CD4-positive, CD25-positive, alpha-beta regulatory T cell (primary cell): ENCODE data around the gene GJC2. TPM values are rescaled to one million over a fixed set of nuclear protein-coding genes. Genes with fewer than 3 reads are reported as not detected.
"Not testable (repeated sequence)": the region's sequence is repeated elsewhere in the genome, so short reads cannot be mapped to it uniquely, and the experiment has no call there.

Experiments
- ATAC-seq, 2 donors: fragments of 150-1000 bp; cut with Tn5 transposase; one replicate each; pipeline ENCODE4 v1.10.0; 2021; ENCODE audit warnings: low read depth in 2 of 2, moderate number of reproducible peaks in 2 of 2, moderate library complexity in 1 of 2
- DNase-seq, 3 donors: peaks; one replicate each; pipeline versions ENCODE4 v3.0.0 to v3.0.0-alpha.2; 2012 to 2022; ENCODE audit warnings: mixed read lengths in 1 of 3
- H3K27ac ChIP-seq: one replicate; pipeline ENCODE4 v1.7.0; 2013; ENCODE audit warnings: mild to moderate bottlenecking, low read length; ENCODE audit not compliant: insufficient read depth, poor library complexity, severe bottlenecking
- H3K27me3 ChIP-seq: one replicate; pipeline ENCODE4 v1.7.0; 2013; ENCODE audit warnings: low read length; ENCODE audit not compliant: control insufficient read depth, insufficient read depth
- H3K36me3 ChIP-seq: one replicate; pipeline ENCODE4 v1.7.0; 2013; ENCODE audit warnings: mild to moderate bottlenecking, low read length, moderate library complexity; ENCODE audit not compliant: control insufficient read depth, insufficient read depth
- H3K4me1 ChIP-seq: 2 replicates; pipeline ENCODE4 v1.7.0; 2013; ENCODE audit warnings: mild to moderate bottlenecking, low read length; ENCODE audit not compliant: insufficient read depth, control insufficient read depth, poor library complexity, severe bottlenecking
- H3K4me3 ChIP-seq: one replicate; pipeline ENCODE4 v1.7.0; 2013; ENCODE audit warnings: low read depth, mild to moderate bottlenecking, low read length, moderate library complexity
- H3K9me3 ChIP-seq, 2 experiments: 1 replicate in 1 of 2; 2 replicates in 1 of 2; pipeline ENCODE4 v1.7.0; 2013; ENCODE audit warnings: low read length in 2 of 2, mild to moderate bottlenecking in 1 of 2, moderate library complexity in 1 of 2; ENCODE audit not compliant: control insufficient read depth in 2 of 2
- H3K27ac Mint-ChIP-seq, 3 donors: one replicate each; pipeline ENCODE4 v1.8.0; 2020 to 2022; ENCODE audit warnings: mild to moderate bottlenecking in 3 of 3, mixed read lengths in 3 of 3, moderate library complexity in 2 of 3
- H3K27me3 Mint-ChIP-seq: one replicate; pipeline ENCODE4 v1.8.0; 2022; ENCODE audit warnings: mild to moderate bottlenecking, mixed read lengths
- H3K36me3 Mint-ChIP-seq: one replicate; pipeline ENCODE4 v1.8.0; 2020; ENCODE audit warnings: mixed read lengths
- H3K4me1 Mint-ChIP-seq, 4 donors: one replicate each; pipeline ENCODE4 v1.8.0; 2020 to 2022; ENCODE audit warnings: mixed read lengths in 4 of 4, mild to moderate bottlenecking in 1 of 4
- H3K4me3 Mint-ChIP-seq, 4 donors: one replicate each; pipeline ENCODE4 v1.8.0; 2020 to 2022; ENCODE audit warnings: mild to moderate bottlenecking in 4 of 4, mixed read lengths in 4 of 4, moderate library complexity in 3 of 4
- H3K9me3 Mint-ChIP-seq, 7 donors: one replicate each; pipeline ENCODE4 v1.8.0; 2020 to 2022; ENCODE audit warnings: mixed read lengths in 7 of 7, mild to moderate bottlenecking in 3 of 7, moderate library complexity in 2 of 7
- polyA plus RNA-seq, 4 donors: library from polyadenylated mRNA; unstranded; fragments of 300-500 nt; fragmentation: Illumina TruSeq; gene quantifications; one replicate each; pipeline ENCODE4 v1.2.3, GENCODE V29; 2021
- total RNA-seq: library from RNA; stranded (reverse); gene quantifications from one replicate; pipeline ENCODE4 v1.2.3, GENCODE V29; 2022

Gene GJC2
- total and polyA plus RNA-seq, 5 donors from 2014 or later: 2.8 TPM; not detected in 4

- no peak for ATAC-seq
- Histone ChIP-seq H3K27me3 (no peaks in the 10 kb centered on the region), H3K36me3 (peaks cover 14% of the 10 kb centered on the region), H3K4me3 (peak overlapping the region; percentile 54), H3K4me1 (peaks cover 20% of the 10 kb centered on the region), H3K27ac (peak overlapping the region; percentile 84), H3K9me3 (no peaks in the 10 kb centered on the region)
- peaks cover 0 to 36% (median 13%) of the 10 kb centered on the region in 4 donors for H3K4me1 Mint-ChIP-seq
- peak overlapping the region; percentile 92 to 94 (median 92) for H3K4me3 Mint-ChIP-seq
- no peak for DNase-seq
- H3K27ac Mint-ChIP-seq: peak overlapping the region; percentile 92 to 97 (median 93)
- peaks cover 8% of the 10 kb centered on the region for H3K36me3 Mint-ChIP-seq
- H3K27me3 Mint-ChIP-seq: no peaks in the 10 kb centered on the region
- H3K9me3 Mint-ChIP-seq: peaks cover 0 to 1% (median 0%) of the 10 kb centered on the region in 7 donors
Observed at GRCh38 chr1:228109962-228110488, 39.7 kb upstream of the GJC2 start.

GRCh38 chr1:228110556-228110955 lies 39.2 kb upstream of the GJC2 start:
- Histone ChIP-seq H3K36me3 (peaks cover 14% of the 10 kb centered on the region), H3K4me1 (peaks cover 20% of the 10 kb centered on the region), H3K4me3 (peak overlapping the region; percentile 54), H3K27me3 (no peaks in the 10 kb centered on the region), H3K9me3 (no peaks in the 10 kb centered on the region), H3K27ac (no peak overlapping the region)
- Mint-ChIP-seq H3K4me1 (peaks cover 0 to 36% (median 13%) of the 10 kb centered on the region in 4 donors), H3K36me3 (peaks cover 8% of the 10 kb centered on the region), H3K27me3 (no peaks in the 10 kb centered on the region), H3K4me3 (peak overlapping the region; percentile 65 to 93 (median 92)), H3K27ac (no peak overlapping the region), H3K9me3 (peaks cover 0 to 1% (median 0%) of the 10 kb centered on the region in 7 donors)
- no peak for DNase-seq
- no peak for ATAC-seq

- not testable (repeated sequence) for DNase-seq, H3K27me3 Mint-ChIP-seq, H3K36me3 Mint-ChIP-seq, H3K27ac ChIP-seq, H3K4me3 ChIP-seq, H3K27ac Mint-ChIP-seq, ATAC-seq, H3K9me3 Mint-ChIP-seq, H3K27me3 ChIP-seq, H3K9me3 ChIP-seq, H3K36me3 ChIP-seq
- H3K4me1 Mint-ChIP-seq: peaks cover 0 to 36% (median 13%) of the 10 kb centered on the region in 4 donors
- H3K4me1 ChIP-seq: peaks cover 20% of the 10 kb centered on the region
- peak overlapping the region in 2 of 4 donors; percentile 65 to 93 for H3K4me3 Mint-ChIP-seq
Observed at GRCh38 chr1:228111315-228111714, 38.4 kb upstream of the GJC2 start.

- ATAC-seq: no peak
- H3K4me1 ChIP-seq: peaks cover 20% of the 10 kb centered on the region
- H3K36me3 ChIP-seq: peaks cover 3% of the 10 kb centered on the region
Observed at GRCh38 chr1:228112167-228112566, 37.6 kb upstream of the GJC2 start.

GRCh38 chr1:228112617-228113016 lies 37.1 kb upstream of the GJC2 start:
- Histone ChIP-seq H3K4me3 (no peak overlapping the region), H3K9me3 (no peaks in the 10 kb centered on the region), H3K27me3 (no peaks in the 10 kb centered on the region), H3K27ac (no peak overlapping the region), H3K4me1 (peaks cover 20% of the 10 kb centered on the region), H3K36me3 (peaks cover 3% of the 10 kb centered on the region)
- Mint-ChIP-seq H3K36me3 (no peaks in the 10 kb centered on the region), H3K9me3 (no peaks in the 10 kb centered on the region), H3K4me1 (peaks cover 0 to 27% (median 13%) of the 10 kb centered on the region in 4 donors), H3K27ac (no peak overlapping the region), H3K4me3 (no peak overlapping the region), H3K27me3 (no peaks in the 10 kb centered on the region)
- ATAC-seq (no peak), DNase-seq (no peak)

More at GRCh38 chr1:228112167-228112566, 37.6 kb upstream of the GJC2 start:
- Mint-ChIP-seq H3K4me3 (no peak overlapping the region), H3K4me1 (peaks cover 0 to 31% (median 13%) of the 10 kb centered on the region in 4 donors), H3K9me3 (no peaks in the 10 kb centered on the region), H3K27me3 (no peaks in the 10 kb centered on the region), H3K27ac (no peak overlapping the region), H3K36me3 (no peaks in the 10 kb centered on the region)
- no peaks in the 10 kb centered on the region for H3K9me3 ChIP-seq
- no peak overlapping the region for H3K4me3 ChIP-seq
- no peak for DNase-seq
- H3K27me3 ChIP-seq: no peaks in the 10 kb centered on the region
- no peak overlapping the region for H3K27ac ChIP-seq

GRCh38 chr1:228114827-228115226 lies 34.9 kb upstream of the GJC2 start:
- no peak for DNase-seq
- Mint-ChIP-seq H3K4me1 (peaks cover 0 to 8% (median under 1%) of the 10 kb centered on the region in 4 donors), H3K9me3 (peaks cover 0 to 3% (median 0%) of the 10 kb centered on the region in 7 donors), H3K27me3 (no peaks in the 10 kb centered on the region), H3K36me3 (no peaks in the 10 kb centered on the region), H3K4me3 (no peak overlapping the region), H3K27ac (peak overlapping the region in 1 of 3 donors; percentile 15)
- Histone ChIP-seq H3K36me3 (no peaks in the 10 kb centered on the region), H3K27ac (no peak overlapping the region), H3K4me3 (no peak overlapping the region), H3K4me1 (peaks cover 5% of the 10 kb centered on the region), H3K27me3 (no peaks in the 10 kb centered on the region), H3K9me3 (no peaks in the 10 kb centered on the region)
- ATAC-seq: no peak

- Mint-ChIP-seq H3K36me3 (no peaks in the 10 kb centered on the region), H3K4me1 (peaks cover 0 to 4% (median 1%) of the 10 kb centered on the region in 4 donors), H3K27me3 (peaks cover 7% of the 10 kb centered on the region), H3K9me3 (peaks cover 0 to 3% (median 0%) of the 10 kb centered on the region in 7 donors), H3K4me3 (no peak overlapping the region), H3K27ac (no peak overlapping the region)
- Histone ChIP-seq H3K27me3 (no peaks in the 10 kb centered on the region), H3K4me1 (no peaks in the 10 kb centered on the region), H3K36me3 (no peaks in the 10 kb centered on the region), H3K9me3 (no peaks in the 10 kb centered on the region), H3K4me3 (no peak overlapping the region), H3K27ac (no peak overlapping the region)
- ATAC-seq (no peak), DNase-seq (no peak)
Observed at GRCh38 chr1:228117335-228117734, 32.4 kb upstream of the GJC2 start.

- no peaks in the 10 kb centered on the region for H3K36me3 ChIP-seq
- H3K27ac Mint-ChIP-seq: no peak overlapping the region
- H3K27me3 ChIP-seq: peaks cover 2% of the 10 kb centered on the region
- no peaks in the 10 kb centered on the region for H3K4me1 ChIP-seq
- H3K27me3 Mint-ChIP-seq: peaks cover 14% of the 10 kb centered on the region
- no peak overlapping the region for H3K4me3 ChIP-seq
- no peaks in the 10 kb centered on the region for H3K36me3 Mint-ChIP-seq
- H3K27ac ChIP-seq: no peak overlapping the region
- ATAC-seq (no peak), DNase-seq (no peak)
- peaks cover 0 to 4% (median 1%) of the 10 kb centered on the region in 4 donors for H3K4me1 Mint-ChIP-seq
- H3K4me3 Mint-ChIP-seq: no peak overlapping the region
- peaks cover 0 to 3% (median 0%) of the 10 kb centered on the region in 7 donors for H3K9me3 Mint-ChIP-seq
- H3K9me3 ChIP-seq: no peaks in the 10 kb centered on the region
Observed at GRCh38 chr1:228118040-228118439, 31.7 kb upstream of the GJC2 start.
